GM19438 (cell line): ENCODE data around the gene ITGA11.

Source experiments
- ATAC-seq: cut with Tn5 transposase; IDR thresholded peaks from one replicate; pipeline ENCODE4 v1.9.1; 2021; ENCODE audit warnings: low read depth; ENCODE audit not compliant: unreplicated experiment

ITGA11 gene

GRCh38 chr15:68316061-68316804, 115.7 kb downstream of the ITGA11 start:
- no peak for ATAC-seq

GRCh38 chr15:68315495-68316031, 116.4 kb downstream of the ITGA11 start:
- no peak for ATAC-seq

GRCh38 chr15:68315035-68315434, 116.9 kb downstream of the ITGA11 start:
- no peak for ATAC-seq

- ATAC-seq, result no peak
Observed at GRCh38 chr15:68314563-68314962, 117.4 kb downstream of the ITGA11 start.

- ATAC-seq, result no peak
Observed at GRCh38 chr15:68313501-68314410, 118.2 kb downstream of the ITGA11 start.

GRCh38 chr15:68312701-68313204, 119.2 kb downstream of the ITGA11 start:
- ATAC-seq, result no peak

- ATAC-seq, result no peak
Observed at GRCh38 chr15:68311859-68312557, 120.0 kb downstream of the ITGA11 start.

- ATAC-seq, result no peak
Observed at GRCh38 chr15:68311464-68311835, 120.5 kb downstream of the ITGA11 start.

GRCh38 chr15:68310804-68311463, 121.0 kb downstream of the ITGA11 start:
- no peak for ATAC-seq

GRCh38 chr15:68310178-68310803, 121.7 kb downstream of the ITGA11 start:
- no peak for ATAC-seq

GRCh38 chr15:68309024-68309423, 122.9 kb downstream of the ITGA11 start:
- no peak for ATAC-seq

GRCh38 chr15:68307131-68307928, 124.6 kb downstream of the ITGA11 start:
- no peak for ATAC-seq

GRCh38 chr15:68305420-68305871, 126.5 kb downstream of the ITGA11 start:
- no peak for ATAC-seq

GRCh38 chr15:68304589-68305337, 127.2 kb downstream of the ITGA11 start:
- no peak for ATAC-seq

- no peak for ATAC-seq
Observed at GRCh38 chr15:68303560-68304436, 128.2 kb downstream of the ITGA11 start.

- ATAC-seq, result no peak
Observed at GRCh38 chr15:68303134-68303533, 128.8 kb downstream of the ITGA11 start.

- ATAC-seq, result no peak
Observed at GRCh38 chr15:68302729-68303128, 129.2 kb downstream of the ITGA11 start.
